Stomach (tissue), 4 donors: ENCODE measurements around the gene PDLIM4.

Experiments
- EP300 ChIP-seq: sonication (generic); formaldehyde crosslinking; IDR thresholded peaks from one replicate; pipeline ENCODE4 v1.6.1; 2017; ENCODE audit warnings: antibody characterized with exemption
- POLR2A ChIP-seq, 4 donors: fragments of 450-650 bp; IDR thresholded peaks; one replicate each; pipeline ENCODE4 v1.6.1; 2016; ENCODE audit warnings: antibody characterized with exemption in 4 of 4, control low read depth in 2 of 4, mild to moderate bottlenecking in 1 of 4, moderate library complexity in 1 of 4
- POLR2AphosphoS5 ChIP-seq, 3 donors: sonication (generic); formaldehyde crosslinking; IDR thresholded peaks; one replicate each; pipeline ENCODE4 v1.6.1; 2016; ENCODE audit warnings: antibody characterized with exemption in 3 of 3
- TF ChIP-seq, protein P1 (sequence below), 7 experiments: fragments of 450-650 bp in 4 of 7; fragments of 200-600 bp in 3 of 7; sonication (generic) in 3 of 7; IDR thresholded peaks; one replicate each; pipeline ENCODE4 v1.5.1; 2016 to 2019; ENCODE audit warnings: antibody characterized with exemption in 7 of 7, control low read depth in 2 of 7, mild to moderate bottlenecking in 1 of 7

GRCh38 chr5:132319975-132320374 is 62.5 kb downstream of the PDLIM4 start:
- TF ChIP-seq, protein P1, sequence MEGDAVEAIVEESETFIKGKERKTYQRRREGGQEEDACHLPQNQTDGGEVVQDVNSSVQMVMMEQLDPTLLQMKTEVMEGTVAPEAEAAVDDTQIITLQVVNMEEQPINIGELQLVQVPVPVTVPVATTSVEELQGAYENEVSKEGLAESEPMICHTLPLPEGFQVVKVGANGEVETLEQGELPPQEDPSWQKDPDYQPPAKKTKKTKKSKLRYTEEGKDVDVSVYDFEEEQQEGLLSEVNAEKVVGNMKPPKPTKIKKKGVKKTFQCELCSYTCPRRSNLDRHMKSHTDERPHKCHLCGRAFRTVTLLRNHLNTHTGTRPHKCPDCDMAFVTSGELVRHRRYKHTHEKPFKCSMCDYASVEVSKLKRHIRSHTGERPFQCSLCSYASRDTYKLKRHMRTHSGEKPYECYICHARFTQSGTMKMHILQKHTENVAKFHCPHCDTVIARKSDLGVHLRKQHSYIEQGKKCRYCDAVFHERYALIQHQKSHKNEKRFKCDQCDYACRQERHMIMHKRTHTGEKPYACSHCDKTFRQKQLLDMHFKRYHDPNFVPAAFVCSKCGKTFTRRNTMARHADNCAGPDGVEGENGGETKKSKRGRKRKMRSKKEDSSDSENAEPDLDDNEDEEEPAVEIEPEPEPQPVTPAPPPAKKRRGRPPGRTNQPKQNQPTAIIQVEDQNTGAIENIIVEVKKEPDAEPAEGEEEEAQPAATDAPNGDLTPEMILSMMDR (IDR thresholded peaks at IDR 0.05), result no peak
- TF ChIP-seq POLR2AphosphoS5 (IDR thresholded peaks at IDR 0.05), result no peak
- TF ChIP-seq POLR2A (IDR thresholded peaks at IDR 0.05), result no peak
- no peak for TF ChIP-seq EP300
